ENCODE measurements around the gene TBCCD1.
A peak's percentile ranks its signal among the peaks of the same experiment; 100 is the strongest.

TBCCD1 gene

DNA sequence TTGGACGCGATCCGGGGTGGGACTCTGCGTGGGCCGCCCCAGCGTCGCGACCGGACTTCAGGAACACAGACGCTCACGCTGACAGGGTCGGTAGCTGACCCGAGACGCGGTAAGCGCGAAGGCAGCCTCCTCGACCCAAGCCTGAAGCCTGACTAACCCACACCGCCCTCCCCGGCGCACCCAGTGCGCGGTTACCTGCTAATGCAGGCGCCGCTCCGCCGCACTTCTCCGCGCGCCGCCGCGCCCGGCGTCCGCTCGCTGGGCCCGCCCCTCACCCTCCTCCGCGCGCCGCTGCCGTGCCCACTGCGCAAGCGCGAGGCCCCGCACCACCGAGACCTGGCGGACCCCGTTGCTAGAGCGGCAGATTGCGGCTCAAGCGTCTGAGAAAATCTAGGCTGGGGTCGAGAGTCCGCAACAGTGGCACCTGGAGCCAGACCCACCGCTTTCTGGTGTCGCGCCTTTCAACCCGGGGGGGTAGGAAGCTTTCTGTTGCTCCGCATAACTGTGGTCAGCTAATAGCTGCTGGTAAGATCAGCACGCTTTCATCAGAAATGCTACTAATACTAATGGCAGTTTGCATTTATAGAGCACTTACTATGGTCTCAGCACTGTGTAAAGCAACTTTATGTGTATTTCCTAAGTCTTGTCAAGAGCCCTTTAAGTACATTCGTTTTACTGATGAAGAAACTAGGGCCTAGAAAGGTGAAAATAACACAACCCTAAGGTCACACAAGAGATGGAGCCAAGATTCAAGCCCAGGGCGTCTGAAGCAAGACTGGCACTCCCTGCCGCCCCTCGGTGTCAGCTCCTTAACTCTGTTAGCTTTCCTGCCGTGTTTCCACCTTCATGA lies at the start of gene TBCCD1:
Gene TBCCD1 (minus strand): TSS at position 268 of the 850 bp plus-strand sequence. CDS start 3,010 bp downstream, outside the sequence.
- peak; percentile 75 to 93 for DNase-seq

GRCh38 chr3:186616299-186616617 lies 49.1 kb upstream of the TBCCD1 start:
- no peak for DNase-seq

DNA sequence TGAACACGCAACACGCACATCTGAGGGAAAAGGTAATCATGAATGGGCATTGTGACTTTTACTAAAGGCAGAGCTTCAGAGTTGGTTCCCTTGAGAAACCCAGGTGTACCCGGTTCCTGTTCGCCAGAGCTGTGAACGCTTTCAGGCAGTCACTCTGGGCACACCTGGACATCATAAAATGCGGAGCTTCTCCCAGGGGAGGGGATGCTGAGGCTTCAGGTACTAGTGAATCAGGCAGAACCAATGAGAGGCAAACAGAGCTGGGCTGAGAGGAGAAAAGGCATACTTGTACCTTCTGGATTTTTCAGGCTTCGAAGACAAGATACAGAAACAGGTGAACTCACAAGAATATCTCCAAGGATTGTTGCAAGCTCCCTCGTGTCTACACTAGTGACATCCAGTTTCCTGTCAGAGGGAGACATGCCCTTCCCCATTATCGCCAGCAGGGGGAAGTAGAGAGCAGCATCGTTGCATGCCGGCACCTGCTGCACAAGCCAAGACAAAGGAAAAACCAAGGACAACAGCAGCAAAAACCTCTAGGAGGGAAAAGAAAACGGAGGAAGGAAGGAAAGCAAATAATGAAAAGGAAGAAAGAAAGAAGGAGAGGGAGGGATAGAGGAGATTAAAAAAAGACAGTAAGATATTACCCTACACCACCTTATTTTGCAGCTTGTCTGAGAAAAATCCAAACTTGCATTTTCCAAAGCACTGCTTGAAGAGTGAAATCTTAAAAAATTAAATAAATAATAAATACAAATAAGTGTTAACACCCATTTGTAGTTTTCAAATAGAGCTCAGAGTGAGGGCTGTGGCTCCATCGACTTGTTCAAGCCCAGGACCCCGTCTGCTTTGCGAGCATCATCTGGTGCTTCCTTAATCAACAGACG lies 47.7 kb upstream of the TBCCD1 start:
- DNase-seq, result peak; percentile 59 to 65

GRCh38 chr3:186614266-186614596 lies 47.1 kb upstream of the TBCCD1 start:
- no peak for DNase-seq

DNA sequence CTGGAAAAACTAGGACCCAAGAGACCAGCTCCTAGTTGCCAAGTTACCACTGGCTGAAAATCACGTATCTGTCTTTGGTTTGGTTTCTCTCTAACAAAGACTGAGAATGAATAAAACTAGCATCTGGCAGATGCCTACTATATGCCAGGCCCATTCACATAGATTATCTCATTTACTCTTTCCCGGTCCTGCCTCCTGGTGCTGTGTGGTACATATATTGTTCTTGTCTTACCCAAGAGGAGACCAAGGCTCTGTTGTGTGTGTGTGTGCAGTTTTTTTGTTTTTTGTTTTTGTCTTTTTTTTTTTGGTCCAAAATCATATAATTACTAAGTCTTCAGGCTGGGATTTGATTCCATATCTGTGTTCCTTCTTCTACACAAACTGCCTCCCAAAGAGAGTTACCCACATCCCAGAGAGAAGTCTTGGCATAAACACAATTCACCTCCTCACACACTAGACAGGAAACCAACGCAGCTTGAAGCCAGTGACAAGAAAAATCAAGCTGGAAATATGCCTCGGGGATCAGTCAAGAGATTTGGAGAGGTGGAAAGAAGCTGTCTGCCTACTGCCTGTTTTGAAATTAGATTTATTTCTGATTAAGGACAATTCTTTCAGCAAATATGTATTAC lies 46.6 kb upstream of the TBCCD1 start:
- no peak for DNase-seq

DNA sequence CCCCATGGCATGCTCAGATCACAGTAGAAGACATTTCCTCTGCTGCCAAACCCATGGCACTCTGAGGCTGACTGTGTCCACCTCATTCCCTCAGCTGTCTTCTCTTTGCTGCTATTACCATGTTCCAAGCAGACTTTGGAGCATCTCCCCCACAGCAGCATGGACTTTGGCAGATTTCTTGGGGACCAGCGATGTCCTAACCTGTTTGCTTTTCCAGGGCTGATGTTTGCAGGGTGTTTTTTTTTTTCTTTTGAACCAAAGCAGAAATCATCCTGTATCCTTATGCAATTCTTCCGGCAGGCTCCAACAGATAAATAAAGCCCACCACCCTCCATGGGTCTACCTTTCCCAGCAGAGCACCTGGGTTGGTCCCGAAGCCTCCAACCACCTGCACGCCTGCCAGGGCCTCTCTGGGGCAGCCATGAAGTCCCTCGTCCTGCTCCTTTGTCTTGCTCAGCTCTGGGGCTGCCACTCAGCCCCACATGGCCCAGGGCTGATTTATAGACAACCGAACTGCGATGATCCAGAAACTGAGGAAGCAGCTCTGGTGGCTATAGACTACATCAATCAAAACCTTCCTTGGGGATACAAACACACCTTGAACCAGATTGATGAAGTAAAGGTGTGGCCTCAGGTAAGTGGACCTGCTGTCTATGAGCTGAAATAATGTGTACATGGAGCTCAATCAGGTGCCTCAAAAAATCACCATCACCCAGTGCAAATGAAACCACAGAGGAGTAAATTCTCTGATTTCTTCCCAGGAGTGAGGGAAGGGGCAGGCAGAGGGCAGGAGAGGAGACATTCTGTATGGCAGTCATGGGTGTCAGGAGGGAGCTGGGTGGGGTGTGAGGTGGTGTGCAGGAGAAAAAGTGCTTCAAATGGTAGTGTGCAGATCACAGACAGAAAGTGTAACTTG lies 45.8 kb upstream of the TBCCD1 start, which contains the start of gene AHSG:
Gene AHSG (plus strand): TSS at position 340 of the 916 bp plus-strand sequence. CDS start 82 bp downstream, at position 422.
- no peak for DNase-seq

- DNase-seq, result no peak
Measured at GRCh38 chr3:186612065-186612464, 44.9 kb upstream of the TBCCD1 start.

DNA sequence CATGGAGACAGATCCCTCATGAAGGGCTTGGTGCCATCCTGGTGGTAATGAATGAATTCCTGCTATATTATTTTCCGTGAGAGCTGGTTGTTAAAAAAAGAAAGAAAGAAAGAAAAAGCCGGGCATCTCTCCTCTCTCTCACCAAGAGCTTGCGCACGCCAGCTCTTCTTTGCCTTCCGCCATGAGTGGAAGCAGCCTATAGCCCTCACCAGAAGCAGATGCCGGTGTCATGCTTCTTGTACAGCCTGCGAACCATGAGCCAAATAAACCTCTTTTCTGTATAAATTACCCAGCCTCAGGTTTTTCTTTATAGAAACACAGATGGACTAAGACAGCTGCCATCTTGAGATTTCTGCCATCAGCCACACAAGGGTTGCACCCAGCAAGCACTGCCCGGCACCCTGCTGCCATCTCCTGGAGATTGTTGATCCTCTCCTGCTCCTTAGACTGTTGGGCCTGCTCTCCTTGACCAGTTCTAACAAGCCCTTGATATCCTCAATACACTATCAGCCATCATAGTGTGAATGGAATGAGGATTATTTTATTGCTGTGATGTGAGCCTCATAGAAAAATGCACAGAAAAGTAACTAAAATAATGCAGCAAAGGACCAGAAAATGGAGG lies 42.2 kb upstream of the TBCCD1 start:
- DNase-seq, result no peak

- no peak for DNase-seq
Measured at GRCh38 chr3:186608624-186609215, 41.6 kb upstream of the TBCCD1 start.

GRCh38 chr3:186605561-186606545 lies 38.7 kb upstream of the TBCCD1 start:
- DNase-seq, result no peak

DNA sequence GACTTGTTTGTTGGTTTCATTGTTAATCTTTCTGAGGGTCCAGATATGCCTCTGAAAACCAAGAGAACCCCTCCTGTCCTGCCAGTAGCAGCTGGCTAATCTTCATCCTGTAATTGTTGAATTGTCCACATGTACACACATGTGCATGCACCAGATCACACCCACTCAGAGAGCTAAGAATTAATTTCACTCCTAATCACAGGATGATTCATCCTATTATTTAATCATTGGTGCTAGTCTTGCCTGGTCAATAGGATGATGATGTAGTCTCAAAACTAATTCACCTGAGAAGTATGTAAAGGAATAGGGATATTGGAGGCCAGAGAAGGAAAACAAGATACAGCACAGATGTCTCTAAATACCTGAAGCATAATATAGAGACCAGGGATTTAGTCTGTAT lies 37.9 kb upstream of the TBCCD1 start:
- DNase-seq, result no peak

GRCh38 chr3:186603159-186603558 lies 36.0 kb upstream of the TBCCD1 start:
- DNase-seq, result no peak

DNA sequence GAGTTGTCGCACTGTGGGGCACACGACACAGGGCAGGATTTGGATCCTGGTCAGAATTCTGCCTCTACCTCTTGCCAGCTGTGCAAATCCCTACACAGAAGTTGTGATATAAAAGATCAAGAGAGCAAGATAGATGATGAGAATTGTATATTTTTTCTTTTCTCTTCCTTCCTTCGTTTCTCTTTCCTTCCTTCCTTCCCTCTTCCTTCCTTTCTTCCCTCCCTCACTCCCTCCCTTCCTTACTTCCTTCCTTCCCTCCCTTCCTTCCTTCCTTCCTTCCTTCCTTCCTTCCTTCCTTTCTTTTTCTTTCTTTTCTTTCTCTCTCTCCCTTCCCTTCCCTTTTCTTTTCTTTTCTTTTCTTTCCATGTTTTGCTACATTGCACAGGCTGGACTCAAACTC lies 33.8 kb upstream of the TBCCD1 start:
- DNase-seq, result no peak

DNA sequence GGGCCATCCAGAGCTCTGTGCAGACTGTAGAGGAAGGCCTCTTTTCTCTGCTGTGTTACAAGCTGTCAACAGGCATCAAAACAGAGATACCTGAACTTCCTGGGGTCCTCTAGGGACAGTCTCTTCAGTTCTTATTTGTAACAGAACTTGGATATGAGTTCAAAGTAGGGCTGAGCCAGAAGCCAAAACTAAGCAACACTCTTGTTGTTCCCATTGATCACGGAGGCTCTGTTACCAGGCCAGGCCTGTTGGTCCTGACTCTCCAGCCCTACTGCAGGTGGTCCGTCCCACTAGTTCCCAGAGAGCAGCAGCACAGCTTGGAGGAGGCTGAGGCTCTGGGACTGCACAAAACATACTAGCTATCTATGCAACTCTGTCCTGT lies 32.6 kb upstream of the TBCCD1 start:
- no peak for DNase-seq

- no peak for DNase-seq
Measured at GRCh38 chr3:186599142-186599784, 32.1 kb upstream of the TBCCD1 start.

DNA sequence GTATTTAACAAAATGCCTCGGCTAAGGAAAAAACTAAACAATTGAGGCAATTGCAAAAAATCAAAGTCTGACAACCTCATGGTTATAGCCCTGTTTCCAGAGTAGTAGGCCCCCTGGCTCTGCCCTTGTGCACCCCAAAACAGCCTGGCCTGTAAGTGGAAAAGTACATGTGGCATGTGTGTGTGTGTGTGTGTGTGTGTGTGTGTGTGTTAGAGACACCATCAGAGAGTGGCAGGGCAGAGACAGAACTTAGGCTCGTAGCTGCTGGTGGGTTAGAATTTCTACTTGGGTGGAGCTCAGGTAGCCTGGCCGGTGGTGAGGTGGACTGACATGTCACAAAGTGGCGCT lies 31.6 kb upstream of the TBCCD1 start:
- DNase-seq, result no peak

GRCh38 chr3:186598108-186598784 lies 31.1 kb upstream of the TBCCD1 start:
- no peak for DNase-seq

GRCh38 chr3:186596568-186597287 lies 29.6 kb upstream of the TBCCD1 start:
- DNase-seq, result no peak
